ENCODE data around the gene CFAP210. TPM values are rescaled to one million over a fixed set of nuclear protein-coding genes. Genes with fewer than 3 reads are reported as not detected.

CFAP210 gene
- polyA plus RNA-seq, 3 donors = not detected

- peaks cover 0 to 3% (median 0%) of the 10 kb centered on the region in 7 donors for H3K9me3 Mint-ChIP-seq
- Histone ChIP-seq H2AFZ (ENCODE audit: insufficient read depth, low read depth, low read length, poor library complexity, severe bottlenecking) (peak overlapping the region; percentile 81), H3K27me3 (ENCODE audit: control insufficient read depth in 2 of 2, insufficient read depth in 2 of 2, low read length in 2 of 2) (peaks cover 14 to 20% of the 10 kb centered on the region in 2 donors), H3K9me3 (replicated peaks in 1 of 2; ENCODE audit: control insufficient read depth in 1 of 2, insufficient read depth in 1 of 2, low read length in 2 of 2) (no peaks in the 10 kb centered on the region), H3K9ac (ENCODE audit: insufficient read depth, low read length, poor library complexity, severe bottlenecking) (peak overlapping the region; percentile 51), H3K79me2 (ENCODE audit: insufficient read depth, low read length) (no peaks in the 10 kb centered on the region), H3K4me1 (ENCODE audit: control insufficient read depth in 1 of 2, insufficient read depth in 2 of 2, low read length in 2 of 2) (peaks cover 9 to 13% of the 10 kb centered on the region in 2 donors), H4K20me1 (ENCODE audit: insufficient read depth, low read length) (no peaks in the 10 kb centered on the region), H3K4me3 (replicated peaks in 1 of 3; ENCODE audit: low read depth in 2 of 3, low read length in 3 of 3) (peak overlapping the region; percentile 25 to 79 (median 60)), H3K36me3 (replicated peaks in 1 of 2; ENCODE audit: control insufficient read depth in 1 of 2, insufficient read depth in 2 of 2, low read length in 2 of 2) (no peaks in the 10 kb centered on the region), H3K4me2 (replicated peaks; ENCODE audit: extremely low read depth, low read length, poor library complexity, severe bottlenecking) (peak overlapping the region; percentile 94), H3K27ac (ENCODE audit: low read depth in 1 of 2, low read length in 2 of 2) (no peak overlapping the region)
- peak overlapping the region; percentile 76 to 86 for H3K4me3 Mint-ChIP-seq
- H3K27me3 Mint-ChIP-seq (ENCODE audit: low read depth in 3 of 3) = peaks cover 15 to 30% (median 22%) of the 10 kb centered on the region in 3 donors
- intact Hi-C loops (cut with micrococcal nuclease) = no loop called here
- DNase-seq = no peak
- no peak for TF ChIP-seq CTCF (IDR thresholded peaks at IDR 0.05)
- peak overlapping the region in 1 of 7 donors; percentile 40 for H3K27ac Mint-ChIP-seq
- H3K36me3 Mint-ChIP-seq = no peaks in the 10 kb centered on the region
- under 1% methylated on average over 47 of the region's 69 CpGs for WGBS (ENCODE audit: insufficient coverage)
- peaks cover 13% of the 10 kb centered on the region for H3K4me1 Mint-ChIP-seq
These were observed 40.1 kb upstream of the CFAP210 start for GRCh38 chr2:169734169-169734847.

DNA sequence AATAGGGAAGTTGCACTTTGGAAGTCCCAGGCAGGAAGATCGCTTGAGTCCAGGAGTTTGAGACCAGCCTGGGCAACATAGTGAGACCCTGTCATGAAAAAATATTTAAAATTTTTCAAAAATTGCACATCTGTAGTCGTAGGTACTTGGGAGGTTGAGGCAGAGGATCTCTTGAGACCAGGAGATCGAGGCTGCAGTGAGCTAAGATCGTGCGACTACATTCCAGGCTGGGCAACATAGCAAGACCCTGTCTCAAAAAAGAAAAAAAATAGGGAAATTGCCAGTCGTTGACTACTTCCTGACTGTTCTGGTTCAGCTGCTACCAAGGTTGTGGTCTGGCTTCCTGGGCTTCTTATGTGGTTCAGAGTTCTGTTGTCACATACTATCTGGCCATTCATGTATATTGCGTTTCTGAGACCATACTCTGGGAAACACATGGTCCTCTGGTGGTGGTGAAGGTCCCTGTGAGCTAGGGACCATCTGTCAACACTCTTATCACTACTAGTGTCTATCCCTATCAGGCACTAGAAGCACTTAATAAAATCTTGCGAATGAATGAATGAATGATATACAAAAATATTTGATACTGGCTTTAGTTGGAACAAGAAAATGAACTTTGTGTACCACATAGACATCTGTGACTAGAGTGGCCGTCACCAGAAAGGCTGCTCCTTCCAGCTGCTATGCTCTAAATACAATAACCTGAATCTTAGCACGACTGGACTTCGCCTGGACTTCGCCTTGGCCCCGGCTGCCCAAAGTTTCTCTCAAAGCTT lies 38.6 kb upstream of the CFAP210 start:
- H3K27ac ChIP-seq (ENCODE audit: low read depth in 1 of 2, low read length in 2 of 2) = no peak overlapping the region
- TF ChIP-seq CTCF (IDR thresholded peaks at IDR 0.05) = no peak
- H4K20me1 ChIP-seq (ENCODE audit: insufficient read depth, low read length) = no peaks in the 10 kb centered on the region
- peak overlapping the region; percentile 94 for H3K4me2 ChIP-seq (replicated peaks; ENCODE audit: extremely low read depth, low read length, poor library complexity, severe bottlenecking)
- Mint-ChIP-seq H3K36me3 (no peaks in the 10 kb centered on the region), H3K27me3 (ENCODE audit: low read depth in 3 of 3) (peaks cover 18 to 30% (median 22%) of the 10 kb centered on the region in 3 donors), H3K27ac (peak overlapping the region in 1 of 7 donors; percentile 35), H3K4me3 (peak overlapping the region; percentile 85 to 97), H3K4me1 (peaks cover 13% of the 10 kb centered on the region), H3K9me3 (peaks cover 0 to 3% (median 0%) of the 10 kb centered on the region in 7 donors)
- H3K9me3 ChIP-seq (replicated peaks in 1 of 2; ENCODE audit: control insufficient read depth in 1 of 2, insufficient read depth in 1 of 2, low read length in 2 of 2) = no peaks in the 10 kb centered on the region
- H3K4me1 ChIP-seq (ENCODE audit: control insufficient read depth in 1 of 2, insufficient read depth in 2 of 2, low read length in 2 of 2) = peaks cover 9 to 13% of the 10 kb centered on the region in 2 donors
- H3K36me3 ChIP-seq (replicated peaks in 1 of 2; ENCODE audit: control insufficient read depth in 1 of 2, insufficient read depth in 2 of 2, low read length in 2 of 2) = no peaks in the 10 kb centered on the region
- peaks cover 14 to 20% of the 10 kb centered on the region in 2 donors for H3K27me3 ChIP-seq (ENCODE audit: control insufficient read depth in 2 of 2, insufficient read depth in 2 of 2, low read length in 2 of 2)
- intact Hi-C loops (cut with micrococcal nuclease) = no loop called here
- DNase-seq = peak in 1 of 3 donors; percentile 5
- 67% methylated on average over 8 of the region's 13 CpGs for WGBS (ENCODE audit: insufficient coverage)
- H3K4me3 ChIP-seq (replicated peaks in 1 of 3; ENCODE audit: low read depth in 2 of 3, low read length in 3 of 3) = peak overlapping the region in 1 of 3 experiments; percentile 79
- no peaks in the 10 kb centered on the region for H3K79me2 ChIP-seq (ENCODE audit: insufficient read depth, low read length)
- peak overlapping the region; percentile 71 for H2AFZ ChIP-seq (ENCODE audit: insufficient read depth, low read depth, low read length, poor library complexity, severe bottlenecking)
- peak overlapping the region; percentile 51 for H3K9ac ChIP-seq (ENCODE audit: insufficient read depth, low read length, poor library complexity, severe bottlenecking)

Data from CD14-positive monocyte (primary cell).